GM23338 (cell line): ENCODE data around the gene JAZF1. TPM values are rescaled to one million over a fixed set of nuclear protein-coding genes. Genes with fewer than 3 reads are reported as not detected.

ENCODE experiments used
- ATAC-seq: fragments of 200-7000 bp; cut with Tn5 transposase; 3 replicates; pipeline ENCODE4 v1.9.1; 2020
- DNase-seq: peaks from one replicate; pipeline ENCODE4 v3.0.0-alpha.2; 2015; ENCODE audit warnings: low spot score
- H2AFZ ChIP-seq: fragments of 200-600 bp; sonication (generic); 2 replicates; pipeline ENCODE4 v1.8.0; 2016; ENCODE audit warnings: antibody characterized with exemption, mild to moderate bottlenecking, moderate library complexity
- H3F3A ChIP-seq: fragments of 200-600 bp; sonication (generic); replicated peaks from 2 replicates; pipeline ENCODE4 v1.8.0; 2017; ENCODE audit warnings: antibody characterized with exemption, mixed run types, low read depth
- H3K27ac ChIP-seq: fragments of 200-600 bp; sonication (generic); 2 replicates; pipeline ENCODE4 v1.6.1; 2016; ENCODE audit warnings: low read depth
- H3K27me3 ChIP-seq: fragments of 200-600 bp; sonication (generic); 2 replicates; pipeline ENCODE4 v1.8.0; 2016; ENCODE audit warnings: mild to moderate bottlenecking, mixed run types, moderate library complexity; ENCODE audit not compliant: insufficient read depth
- H3K36me3 ChIP-seq: fragments of 200-600 bp; sonication (generic); 2 replicates; pipeline ENCODE4 v1.8.0; 2016; ENCODE audit warnings: mild to moderate bottlenecking; ENCODE audit not compliant: insufficient read depth
- H3K4me1 ChIP-seq: fragments of 200-600 bp; sonication (generic); 2 replicates; pipeline ENCODE4 v1.8.0; 2016; ENCODE audit warnings: mild to moderate bottlenecking, moderate library complexity; ENCODE audit not compliant: insufficient read depth
- H3K4me2 ChIP-seq: fragments of 200-600 bp; sonication (generic); 2 replicates; pipeline ENCODE4 v1.7.1; 2017; ENCODE audit warnings: mixed run types
- H3K4me3 ChIP-seq: fragments of 200-600 bp; sonication (generic); 2 replicates; pipeline ENCODE4 v1.6.1; 2016; ENCODE audit warnings: mixed run types
- H3K79me2 ChIP-seq: fragments of 200-600 bp; sonication (generic); replicated peaks from 2 replicates; pipeline ENCODE4 v1.8.0; 2017; ENCODE audit warnings: mild to moderate bottlenecking; ENCODE audit not compliant: insufficient read depth
- H3K9me2 ChIP-seq: fragments of 200-600 bp; sonication (generic); 2 replicates; pipeline ENCODE4 v1.8.0; 2017; ENCODE audit not compliant: insufficient read depth
- H4K20me1 ChIP-seq: fragments of 200-600 bp; sonication (generic); replicated peaks from 2 replicates; pipeline ENCODE4 v1.8.0; 2017; ENCODE audit warnings: mild to moderate bottlenecking; ENCODE audit not compliant: insufficient read depth
- H3K27ac Mint-ChIP-seq: 2 replicates; pipeline ENCODE4 v1.8.0; 2020; ENCODE audit warnings: inconsistent platforms, mild to moderate bottlenecking, moderate library complexity, mixed read lengths
- H3K27me3 Mint-ChIP-seq: 3 replicates; pipeline ENCODE4 v1.8.0; 2022; ENCODE audit warnings: low read depth, mild to moderate bottlenecking, moderate library complexity, mixed read lengths, inconsistent platforms; ENCODE audit not compliant: insufficient read depth, poor library complexity
- H3K36me3 Mint-ChIP-seq: 3 replicates; pipeline ENCODE4 v1.8.0; 2021; ENCODE audit warnings: low read depth, mild to moderate bottlenecking, inconsistent platforms, moderate library complexity, mixed read lengths
- H3K4me1 Mint-ChIP-seq: 3 replicates; pipeline ENCODE4 v1.8.0; 2020; ENCODE audit warnings: mild to moderate bottlenecking, inconsistent platforms, mixed read lengths
- H3K4me3 Mint-ChIP-seq: 3 replicates; pipeline ENCODE4 v1.8.0; 2021; ENCODE audit warnings: moderate library complexity, mild to moderate bottlenecking, inconsistent platforms, mixed read lengths
- H3K9me3 Mint-ChIP-seq: 3 replicates; pipeline ENCODE4 v1.8.0; 2020; ENCODE audit warnings: moderate library complexity, mild to moderate bottlenecking, inconsistent platforms, mixed read lengths
- EZH2phosphoT487 ChIP-seq: fragments of 200-600 bp; sonication (generic); IDR thresholded peaks from one replicate; pipeline ENCODE4 v1.8.1; 2018; ENCODE audit warnings: antibody characterized with exemption; ENCODE audit not compliant: unreplicated experiment
- STAT1 ChIP-seq: IDR thresholded peaks from one replicate; pipeline ENCODE4 v1.6.1; 2016; ENCODE audit warnings: antibody characterized with exemption; ENCODE audit not compliant: unreplicated experiment
- ZNF114 ChIP-seq: fragments of 250-450 bp; sonication (Bioruptor Pico); IDR thresholded peaks from 2 replicates; pipeline ENCODE4 v1.5.0; 2020; ENCODE audit warnings: mild to moderate bottlenecking, moderate library complexity
- ZNF331 ChIP-seq: fragments of 250-450 bp; sonication (Bioruptor Pico); IDR thresholded peaks from 2 replicates; pipeline ENCODE4 v1.5.0; 2020; ENCODE audit warnings: low read depth, mild to moderate bottlenecking, moderate library complexity
- polyA plus RNA-seq: library from polyadenylated mRNA; unstranded; fragments of >200 nt; fragmentation: Nextera tagmentation; extraction: Ambion mirVana; gene quantifications from 2 replicates; pipeline ENCODE4 v1.2.1, GENCODE V29; 2016
- total RNA-seq: library from RNA; depleted of rRNA; stranded (reverse); fragments of >200 nt; shearing (Covaris generic); gene quantifications from 2 replicates; pipeline ENCODE4 v1.2.3, GENCODE V29; 2014
- TF ChIP-seq, protein P1 (sequence below), 2 experiments: fragments of 200-600 bp in 1 of 2; sonication (generic) in 1 of 2; conservative IDR thresholded peaks; 2 replicates each; pipeline versions ENCODE4 v1.5.1 to v1.6.1; 2016 to 2017; ENCODE audit warnings: antibody characterized with exemption in 2 of 2, low read depth in 2 of 2, mild to moderate bottlenecking in 2 of 2, moderate library complexity in 1 of 2

The JAZF1 gene
- total and polyA plus RNA-seq, 2 experiments from 2014 or later, result 12.2 to 22.2 TPM

DNA sequence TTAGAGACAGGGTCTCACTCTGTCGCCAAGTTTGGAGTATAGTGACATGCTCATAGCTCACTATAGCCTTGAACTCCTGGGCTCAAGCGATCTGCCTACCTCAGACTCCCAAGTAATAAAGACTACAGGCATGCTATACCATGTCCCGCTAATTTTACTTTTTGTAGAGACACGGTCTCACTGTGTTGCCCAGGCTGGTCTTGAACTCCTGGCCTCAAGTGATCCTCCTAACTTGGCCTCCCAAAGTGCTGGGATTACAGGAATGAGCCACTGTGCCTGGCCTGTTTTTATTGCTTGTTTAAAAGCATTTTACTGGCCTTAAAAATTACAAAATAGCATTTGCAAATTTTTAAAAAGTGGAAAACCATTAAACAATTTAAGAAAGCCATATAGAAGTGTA is 135.0 kb downstream of the JAZF1 start:
- H3K4me1 ChIP-seq, result peaks cover 13% of the 10 kb centered on the region
- H3K36me3 ChIP-seq, result no peaks in the 10 kb centered on the region
- H3K79me2 ChIP-seq, result no peaks in the 10 kb centered on the region
- no peak for ATAC-seq
- Mint-ChIP-seq H3K36me3 (no peaks in the 10 kb centered on the region), H3K27me3 (peaks cover 6% of the 10 kb centered on the region), H3K9me3 (no peaks in the 10 kb centered on the region), H3K27ac (peak overlapping the region; percentile 63; the same call in 1 of the 2 replicates), H3K4me1 (peaks cover 15% of the 10 kb centered on the region; the same call in 2 of the 3 replicates), H3K4me3 (no peak overlapping the region)
- peak overlapping the region; percentile 33 for H3K27ac ChIP-seq
- H3K9me2 ChIP-seq, result no peaks in the 10 kb centered on the region
- H3K27me3 ChIP-seq, result no peaks in the 10 kb centered on the region
- peak overlapping the region; percentile 47 for H3K4me2 ChIP-seq
- no peak overlapping the region for H3K4me3 ChIP-seq
- H3F3A ChIP-seq, result no peaks in the 10 kb centered on the region
- DNase-seq, result no peak
- no peak overlapping the region for H2AFZ ChIP-seq
- H4K20me1 ChIP-seq, result no peaks in the 10 kb centered on the region
- TF ChIP-seq, protein P1, sequence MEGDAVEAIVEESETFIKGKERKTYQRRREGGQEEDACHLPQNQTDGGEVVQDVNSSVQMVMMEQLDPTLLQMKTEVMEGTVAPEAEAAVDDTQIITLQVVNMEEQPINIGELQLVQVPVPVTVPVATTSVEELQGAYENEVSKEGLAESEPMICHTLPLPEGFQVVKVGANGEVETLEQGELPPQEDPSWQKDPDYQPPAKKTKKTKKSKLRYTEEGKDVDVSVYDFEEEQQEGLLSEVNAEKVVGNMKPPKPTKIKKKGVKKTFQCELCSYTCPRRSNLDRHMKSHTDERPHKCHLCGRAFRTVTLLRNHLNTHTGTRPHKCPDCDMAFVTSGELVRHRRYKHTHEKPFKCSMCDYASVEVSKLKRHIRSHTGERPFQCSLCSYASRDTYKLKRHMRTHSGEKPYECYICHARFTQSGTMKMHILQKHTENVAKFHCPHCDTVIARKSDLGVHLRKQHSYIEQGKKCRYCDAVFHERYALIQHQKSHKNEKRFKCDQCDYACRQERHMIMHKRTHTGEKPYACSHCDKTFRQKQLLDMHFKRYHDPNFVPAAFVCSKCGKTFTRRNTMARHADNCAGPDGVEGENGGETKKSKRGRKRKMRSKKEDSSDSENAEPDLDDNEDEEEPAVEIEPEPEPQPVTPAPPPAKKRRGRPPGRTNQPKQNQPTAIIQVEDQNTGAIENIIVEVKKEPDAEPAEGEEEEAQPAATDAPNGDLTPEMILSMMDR (conservative IDR thresholded peaks at IDR 0.05; ENCODE audit: low read depth in 2 of 2), result no peak
- TF ChIP-seq STAT1 (no peak), EZH2phosphoT487 (no peak), ZNF331 (CRISPR knock-in tag) (no peak)

DNA sequence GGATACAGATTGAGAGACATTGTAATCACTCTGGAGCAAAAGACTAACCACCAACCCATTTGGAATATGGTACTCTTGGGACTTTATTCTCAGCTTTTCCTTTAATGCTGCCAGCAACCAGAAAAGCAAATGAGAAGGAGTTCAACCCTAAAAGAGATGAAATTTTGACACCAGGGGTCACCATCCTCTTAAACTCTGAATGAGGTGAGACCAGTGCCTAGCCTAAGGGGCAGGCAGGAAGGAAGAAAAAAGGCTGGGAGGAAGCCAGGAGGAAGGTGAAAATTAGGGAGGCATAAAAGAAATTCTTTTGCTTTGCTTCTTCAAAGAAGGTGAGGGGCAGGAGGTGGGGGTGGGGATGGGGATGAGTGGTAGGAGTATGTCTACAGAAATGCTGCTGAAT is 135.8 kb downstream of the JAZF1 start:
- H3K27ac Mint-ChIP-seq, result peak overlapping the region; percentile 63; the same call in 1 of the 2 replicates

More for the DNA sequence above, 135.8 kb downstream of the JAZF1 start:
- H3K9me2 ChIP-seq, result no peaks in the 10 kb centered on the region
- H2AFZ ChIP-seq, result no peak overlapping the region
- no peaks in the 10 kb centered on the region for H3F3A ChIP-seq
- 0 out of 2 replicates have a peak overlapping the region, but pooled peaks have one; percentile 3 for H3K27ac ChIP-seq
- H3K27me3 ChIP-seq, result no peaks in the 10 kb centered on the region
- no peak overlapping the region for H3K4me3 ChIP-seq
- TF ChIP-seq ZNF114 (CRISPR knock-in tag), result no peak
- TF ChIP-seq, protein P1 (conservative IDR thresholded peaks at IDR 0.05; ENCODE audit: low read depth in 2 of 2), result peak; percentile 48 to 64
- no peaks in the 10 kb centered on the region for H3K79me2 ChIP-seq
- peak; percentile 86 for ATAC-seq
- DNase-seq, result peak; percentile 69
- H3K4me2 ChIP-seq, result no peak overlapping the region
- Mint-ChIP-seq H3K36me3 (no peaks in the 10 kb centered on the region), H3K27me3 (peaks cover 5% of the 10 kb centered on the region), H3K4me3 (no peak overlapping the region), H3K9me3 (no peaks in the 10 kb centered on the region), H3K4me1 (peaks cover 15% of the 10 kb centered on the region; the same call in 2 of the 3 replicates)
- no peaks in the 10 kb centered on the region for H3K36me3 ChIP-seq
- H4K20me1 ChIP-seq, result no peaks in the 10 kb centered on the region
- H3K4me1 ChIP-seq, result peaks cover 13% of the 10 kb centered on the region
